GM19328 (cell line): ENCODE measurements around the gene RNU6-1.

Experiments used
- ATAC-seq: cut with Tn5 transposase; IDR thresholded peaks from one replicate; pipeline ENCODE4 v1.9.1; 2021; ENCODE audit warnings: mild to moderate bottlenecking, moderate library complexity; ENCODE audit not compliant: unreplicated experiment

RNU6-1 gene

GRCh38 chr15:67822537-67823313, 17.1 kb downstream of the RNU6-1 start:
- no peak for ATAC-seq

DNA sequence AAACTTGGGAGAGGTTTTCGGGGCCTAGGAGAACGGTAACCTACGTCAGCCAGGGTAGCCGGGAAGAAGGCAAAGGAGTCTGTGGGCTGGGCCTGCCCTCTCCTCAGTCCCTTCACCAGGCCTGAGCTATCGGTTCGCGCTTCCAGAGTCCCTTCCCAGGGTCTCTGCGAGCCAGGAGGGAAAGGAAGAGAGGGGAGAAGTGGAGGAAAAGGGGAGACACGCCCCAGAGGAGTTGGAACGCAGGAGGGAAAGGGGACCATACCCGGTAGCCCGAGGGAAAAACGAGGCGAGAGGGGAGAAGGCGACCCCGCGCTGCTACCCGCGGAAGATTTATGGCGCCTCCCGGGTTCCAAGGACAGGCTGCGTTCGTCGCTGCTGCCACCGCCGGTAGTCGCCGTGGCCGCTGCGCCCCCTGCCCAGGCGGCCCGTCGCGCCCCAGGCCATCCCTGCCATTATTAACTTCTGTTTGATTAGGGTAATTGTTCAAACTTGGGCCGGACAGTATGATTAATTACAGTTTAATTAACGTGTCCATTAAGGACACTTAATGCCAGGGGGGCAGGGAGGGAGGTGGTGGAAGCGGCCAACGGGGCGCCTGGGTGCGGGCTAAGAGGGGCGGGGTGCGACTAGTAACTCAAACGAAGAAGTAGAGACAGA, 17.9 kb downstream of the RNU6-1 start:
- ATAC-seq = no peak

- ATAC-seq = no peak
Observed at GRCh38 chr15:67820992-67821783, 18.7 kb downstream of the RNU6-1 start.

DNA sequence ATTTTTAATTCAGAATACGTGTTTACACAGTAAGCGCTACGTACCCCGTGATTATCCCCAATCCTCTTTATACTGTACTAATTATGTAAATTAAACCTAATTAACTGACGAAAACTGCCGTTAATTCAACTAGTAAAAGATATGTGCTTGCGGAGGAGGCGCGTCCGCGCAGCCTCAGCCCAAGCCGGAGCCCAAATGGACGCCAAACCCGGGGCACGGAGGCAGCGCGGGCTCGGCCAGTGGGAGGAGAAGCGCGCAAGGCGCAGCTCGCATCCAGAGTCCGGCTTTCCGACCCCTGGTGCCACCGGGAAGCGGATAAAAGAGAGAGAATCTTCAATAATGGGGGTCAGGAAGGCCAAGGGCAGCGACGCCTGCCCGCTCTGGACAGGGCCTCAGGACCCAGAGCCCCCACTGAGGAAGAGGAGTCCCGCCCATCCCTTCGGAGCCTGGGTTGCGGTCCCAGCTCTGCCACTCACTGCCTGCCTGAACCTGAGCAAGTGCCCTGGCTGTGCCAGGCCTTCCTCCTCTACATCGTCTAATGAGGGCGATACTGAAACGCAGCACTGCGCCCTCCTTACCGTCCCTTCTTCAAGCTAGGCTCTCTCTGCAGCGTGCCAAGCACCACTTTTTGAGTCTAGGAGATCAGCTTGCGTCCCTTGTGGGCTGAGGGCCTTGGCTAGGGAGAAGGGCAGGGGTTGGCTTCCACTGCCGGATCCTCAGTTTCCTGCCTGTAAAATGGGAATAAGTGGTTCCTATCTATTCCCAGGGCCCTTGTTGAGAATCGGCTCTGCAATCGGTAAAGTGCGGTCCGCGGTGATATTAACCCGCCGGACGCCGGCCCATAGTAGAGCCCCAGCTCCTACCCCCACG, 19.5 kb downstream of the RNU6-1 start:
- no peak for ATAC-seq

DNA sequence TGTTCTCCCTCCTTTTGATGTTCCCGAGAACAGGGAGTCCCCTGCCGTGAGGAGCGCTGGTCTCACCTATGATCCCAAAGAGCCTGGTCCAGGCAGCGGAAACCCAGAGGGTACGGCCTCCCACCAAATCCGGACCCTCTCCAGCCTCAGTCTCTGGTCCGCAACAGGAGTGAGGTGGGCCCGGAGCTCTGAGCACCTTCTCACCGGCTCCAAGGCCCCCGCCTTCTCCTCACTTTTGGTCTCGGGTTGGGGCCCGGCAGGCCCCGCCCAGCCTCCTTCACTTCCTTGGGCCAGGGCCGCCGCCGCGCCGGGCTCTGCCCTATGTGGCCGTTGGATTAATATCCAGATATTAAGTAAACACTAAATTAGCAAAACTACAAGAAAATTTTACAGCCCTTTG, 20.2 kb downstream of the RNU6-1 start:
- no peak for ATAC-seq

GRCh38 chr15:67818464-67818863, 21.4 kb downstream of the RNU6-1 start:
- no peak for ATAC-seq

- ATAC-seq = no peak
Observed at GRCh38 chr15:67816668-67817067, 23.2 kb downstream of the RNU6-1 start.

- no peak for ATAC-seq
Observed at GRCh38 chr15:67815036-67815592, 24.7 kb downstream of the RNU6-1 start.

DNA sequence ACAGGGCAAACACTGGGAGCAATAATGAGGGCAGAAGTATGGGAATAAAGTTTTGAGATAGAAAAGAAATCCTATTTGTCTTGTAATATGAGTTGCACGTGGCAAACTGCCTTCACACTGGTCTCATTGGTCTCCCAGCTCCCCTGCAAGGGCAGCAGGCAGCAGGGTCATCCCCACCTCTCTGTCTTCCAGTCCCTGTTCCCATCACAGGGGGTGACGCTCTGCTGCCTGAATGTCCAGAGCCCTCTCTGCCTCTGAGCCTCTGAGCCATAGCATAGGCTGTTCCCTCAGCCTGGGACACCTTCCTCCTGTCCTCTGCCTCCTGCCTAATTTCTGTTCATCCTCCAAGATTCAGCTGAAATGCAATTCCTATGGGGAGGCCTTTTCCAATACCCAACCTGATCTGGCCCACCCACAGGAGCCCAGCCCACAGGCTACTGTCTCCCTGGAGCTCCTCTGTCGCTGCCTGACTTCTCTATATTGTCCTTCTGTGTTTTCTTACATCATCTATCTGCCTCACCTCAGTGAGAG, 26.7 kb downstream of the RNU6-1 start:
- ATAC-seq = no peak

DNA sequence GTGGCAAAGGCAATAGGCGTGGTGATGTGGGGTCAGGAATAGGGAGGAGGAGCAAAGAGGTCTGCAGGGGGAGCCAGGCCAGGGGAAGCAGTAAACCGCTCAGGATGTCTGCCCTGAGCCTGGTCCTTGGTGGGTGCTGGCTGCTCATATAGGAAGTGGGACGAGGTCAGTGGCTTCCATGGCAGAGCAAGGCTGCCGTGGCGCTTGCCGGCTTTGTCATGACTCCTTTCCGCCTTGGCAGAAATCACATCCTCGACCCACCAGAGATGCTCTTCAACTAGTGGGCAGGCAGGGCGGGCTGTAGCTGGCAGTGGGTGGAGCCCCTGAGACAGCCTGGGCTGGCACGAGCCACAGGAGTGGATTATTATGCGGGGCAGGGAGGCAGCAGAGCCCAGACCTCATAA, 27.6 kb downstream of the RNU6-1 start:
- ATAC-seq = no peak

GRCh38 chr15:67809866-67810265, 30.0 kb downstream of the RNU6-1 start:
- ATAC-seq = no peak

DNA sequence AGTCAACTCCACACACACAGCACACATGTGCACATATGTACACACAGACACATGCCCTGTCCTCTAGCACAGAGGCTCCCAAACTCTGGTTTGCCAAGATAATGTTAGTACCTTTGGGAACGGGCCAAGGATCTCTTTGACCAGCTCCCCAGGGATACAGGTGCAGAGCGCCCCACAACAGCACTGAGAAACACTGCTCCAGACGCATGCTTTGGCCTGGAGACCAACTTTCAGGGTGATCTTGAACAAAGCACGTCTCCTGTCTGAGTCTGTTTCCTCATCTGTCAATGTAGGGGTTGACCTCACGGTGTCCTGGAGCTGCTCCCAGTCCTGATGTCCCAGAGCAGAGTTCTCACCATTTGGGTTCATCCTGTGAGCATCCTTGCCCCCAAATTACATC, 30.4 kb downstream of the RNU6-1 start:
- no peak for ATAC-seq

GRCh38 chr15:67808821-67809220, 31.0 kb downstream of the RNU6-1 start:
- ATAC-seq = no peak

DNA sequence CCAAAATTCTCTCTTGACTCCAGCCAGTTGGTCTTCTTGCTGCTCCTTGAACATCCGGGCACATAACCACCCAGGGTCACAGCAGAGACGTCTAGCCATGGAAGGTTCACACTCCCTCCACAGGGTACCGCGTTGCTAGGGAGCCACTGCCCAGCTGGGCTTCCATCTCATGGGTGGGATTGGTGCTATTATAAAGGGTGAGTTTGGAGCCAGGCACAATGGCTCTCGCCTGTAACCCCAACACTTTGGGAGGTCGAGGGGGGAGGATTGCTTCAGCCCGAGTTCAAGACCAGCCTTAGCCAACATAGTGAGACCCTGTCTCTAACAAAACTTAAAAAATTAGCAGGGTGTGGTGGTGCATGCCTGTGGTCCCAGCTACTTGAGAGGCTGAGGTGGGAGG, 32.0 kb downstream of the RNU6-1 start:
- no peak for ATAC-seq

DNA sequence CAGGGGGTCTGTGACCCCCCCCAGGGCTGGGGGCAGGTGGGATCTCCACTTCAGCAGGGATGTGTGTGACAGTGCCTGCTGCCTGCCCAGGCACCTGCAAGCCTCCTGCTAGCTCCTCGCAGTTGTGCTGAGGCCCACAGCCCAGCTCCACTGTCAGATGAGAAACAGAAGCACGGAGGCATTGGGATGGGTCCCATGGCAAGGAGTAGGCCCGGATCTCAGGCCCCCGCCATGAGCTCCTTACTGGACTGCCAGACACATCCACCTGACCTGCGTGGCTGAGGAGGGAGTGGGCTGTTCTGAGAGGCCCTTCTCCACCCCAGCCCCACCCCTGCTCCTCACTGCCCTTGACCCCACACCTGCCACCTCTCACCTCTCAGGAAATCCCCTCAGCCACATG, 32.7 kb downstream of the RNU6-1 start:
- ATAC-seq = no peak

GRCh38 chr15:67806536-67806935, 33.3 kb downstream of the RNU6-1 start:
- ATAC-seq = no peak

- no peak for ATAC-seq
Observed at GRCh38 chr15:67805666-67806516, 34.0 kb downstream of the RNU6-1 start.

DNA sequence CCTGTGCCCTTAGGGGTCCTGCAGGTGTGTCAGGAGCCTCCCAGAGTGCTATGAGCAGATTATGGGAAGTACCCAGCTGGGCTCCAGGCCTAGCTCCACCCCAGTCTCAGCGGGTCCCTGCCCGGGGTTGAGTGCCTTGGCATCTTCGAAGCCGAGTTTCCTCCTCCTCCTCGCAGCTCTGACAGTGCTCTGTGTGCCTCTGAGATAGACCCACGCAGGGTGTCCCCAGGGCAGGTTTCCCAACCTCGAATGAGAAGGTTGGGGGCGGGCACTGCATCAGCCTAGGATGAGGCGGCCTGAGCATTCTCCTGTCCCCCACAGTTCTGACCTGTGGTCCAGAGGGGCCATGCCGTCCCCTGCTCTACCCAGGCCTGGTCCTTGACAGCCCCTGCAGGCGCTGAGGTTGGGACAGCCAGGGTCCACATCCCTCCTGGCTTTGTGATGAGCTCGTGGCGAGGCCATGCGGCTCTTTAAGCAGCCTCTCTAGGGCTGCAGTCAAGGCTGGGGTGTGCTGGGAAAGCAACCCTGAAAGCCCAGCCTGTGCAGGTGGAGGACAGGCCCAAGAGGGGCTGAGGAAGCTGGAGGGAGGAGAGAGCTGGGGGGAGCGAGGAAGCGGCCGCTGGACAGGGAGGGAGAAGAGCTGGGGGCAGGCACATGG, 34.7 kb downstream of the RNU6-1 start:
- ATAC-seq = no peak
